ENCODE results near the gene SALL3.
"Not testable (repeated sequence)": the region's sequence is repeated elsewhere in the genome, so short reads cannot be mapped to it uniquely, and the experiment has no call there.

The SALL3 gene

DNA sequence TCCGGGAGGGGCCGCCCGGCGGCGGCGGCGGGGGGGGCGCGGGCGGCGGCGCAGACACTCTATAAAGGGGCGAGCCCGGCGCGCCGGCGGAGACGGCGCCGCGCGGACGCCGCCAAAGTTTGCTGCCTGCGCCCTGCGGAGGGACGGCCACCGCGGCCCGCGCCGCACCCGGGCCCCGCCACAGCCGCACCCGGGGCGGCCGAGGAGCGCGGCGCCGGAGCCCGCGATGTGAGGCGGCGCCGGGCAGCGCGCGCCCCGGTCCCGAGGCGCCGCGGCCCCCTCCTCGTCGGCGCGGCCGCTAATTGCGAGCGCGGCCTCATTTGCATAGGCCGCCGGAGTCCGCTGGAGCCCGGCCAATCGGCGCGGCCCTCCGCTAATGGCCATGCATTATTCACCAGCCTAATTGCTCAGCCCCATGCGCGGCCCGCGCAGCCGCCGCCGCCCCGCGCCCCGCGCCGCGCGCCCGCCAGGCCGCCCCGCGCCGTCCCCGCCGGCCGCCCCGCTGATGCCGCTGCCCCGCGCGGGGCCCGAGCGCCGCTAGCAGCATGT lies at the start of gene SALL3:
TSS of gene SALL3 (plus strand) at position 89 of the 549 bp plus-strand sequence. CDS start at position 546, 457 bp downstream.
- DNase-seq (ENCODE audit: low spot score), result peak; percentile 78

DNA sequence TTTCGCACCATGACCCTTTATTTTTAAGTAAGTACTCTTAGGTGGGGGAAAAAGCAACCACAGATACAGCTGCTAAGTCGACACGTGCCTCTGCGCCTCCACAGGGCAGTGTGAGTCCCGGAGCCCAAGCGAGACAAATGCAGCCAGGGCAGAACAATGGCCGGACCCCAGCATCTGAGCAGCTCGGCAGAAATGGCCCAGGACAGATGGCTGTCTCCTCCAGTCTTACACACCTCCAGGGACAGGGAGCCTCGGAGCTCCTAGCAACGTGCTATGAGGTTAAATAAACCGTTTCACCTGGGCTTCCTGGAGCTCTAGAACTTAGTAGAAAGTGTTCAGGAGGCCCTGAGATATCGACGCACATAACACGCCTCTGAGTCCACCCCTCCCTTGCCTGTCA lies 47.3 kb upstream of the SALL3 start:
- DNase-seq (ENCODE audit: low spot score), result no peak

DNA sequence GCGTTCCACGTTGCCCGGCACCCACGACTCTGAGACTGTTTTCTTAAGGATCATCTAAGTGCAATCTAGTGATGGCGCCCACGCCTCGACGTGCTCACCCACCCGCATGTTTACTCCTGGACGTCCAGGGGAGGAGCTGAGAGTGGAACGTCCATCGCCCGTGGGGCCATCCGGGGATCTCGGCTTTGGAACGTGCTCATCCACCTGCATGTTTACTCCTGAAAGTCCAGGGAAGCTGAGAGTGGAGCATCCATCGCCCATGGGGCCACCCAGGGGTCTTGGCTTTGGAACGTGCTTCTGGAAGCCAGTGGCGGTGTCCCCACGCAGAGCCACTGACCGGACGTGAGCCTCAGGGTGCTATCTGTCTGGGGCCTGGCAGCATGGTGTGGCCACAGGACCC lies 45.6 kb upstream of the SALL3 start:
- no peak for DNase-seq (ENCODE audit: low spot score)

DNA sequence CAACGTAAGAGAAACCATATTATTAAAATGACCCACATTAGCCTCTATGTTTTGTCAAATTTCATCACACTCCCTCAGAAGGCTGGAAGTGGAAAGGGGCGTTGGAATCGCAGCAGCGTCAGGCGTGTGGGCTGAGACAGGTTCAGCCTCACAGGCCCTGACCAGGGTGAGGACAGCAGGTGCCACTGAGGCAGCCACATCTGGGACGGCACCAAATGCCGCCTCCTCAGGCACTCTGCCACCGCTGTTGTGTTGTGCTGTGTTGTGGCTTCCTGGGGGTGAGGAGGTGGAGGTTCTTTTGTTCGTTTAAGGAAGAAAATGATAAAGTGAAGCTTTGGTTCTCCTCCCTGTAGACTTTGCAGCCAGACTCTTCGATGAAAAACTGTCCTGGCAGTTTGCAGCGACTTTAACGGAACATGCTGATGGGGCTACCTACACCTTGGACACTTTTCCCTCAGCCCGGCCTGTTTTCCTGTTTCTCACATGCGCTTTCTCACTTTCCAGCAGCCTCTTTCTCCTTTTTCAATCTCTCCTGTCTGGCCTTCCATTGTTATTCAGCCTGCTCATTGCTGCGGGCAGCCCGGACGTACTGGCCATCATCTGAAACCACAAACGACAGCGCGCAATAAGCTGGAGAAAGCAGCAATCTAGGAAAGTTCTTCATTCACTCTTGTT lies 44.9 kb upstream of the SALL3 start:
- DNase-seq (ENCODE audit: low spot score), result no peak

DNA sequence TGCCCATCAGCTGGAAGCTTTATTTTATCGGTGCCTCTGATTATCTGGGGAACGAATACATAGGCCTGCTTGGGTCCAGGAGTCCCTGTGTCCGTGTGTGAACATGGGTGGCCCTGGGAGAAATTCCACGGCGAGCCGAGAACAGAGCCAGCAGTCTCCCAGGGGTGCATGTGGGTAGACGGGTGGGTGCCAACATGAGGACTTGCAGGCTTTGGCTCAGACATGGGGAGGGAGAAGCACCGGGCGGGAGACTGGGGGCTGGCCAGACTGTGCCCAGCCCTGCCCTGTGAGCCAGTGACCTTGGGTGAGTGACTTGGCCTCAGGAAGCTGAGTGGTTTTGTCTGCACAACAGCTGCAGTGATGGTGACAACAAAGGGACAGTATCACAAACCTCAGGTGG lies 44.2 kb upstream of the SALL3 start:
- DNase-seq (ENCODE audit: low spot score), result no peak

DNA sequence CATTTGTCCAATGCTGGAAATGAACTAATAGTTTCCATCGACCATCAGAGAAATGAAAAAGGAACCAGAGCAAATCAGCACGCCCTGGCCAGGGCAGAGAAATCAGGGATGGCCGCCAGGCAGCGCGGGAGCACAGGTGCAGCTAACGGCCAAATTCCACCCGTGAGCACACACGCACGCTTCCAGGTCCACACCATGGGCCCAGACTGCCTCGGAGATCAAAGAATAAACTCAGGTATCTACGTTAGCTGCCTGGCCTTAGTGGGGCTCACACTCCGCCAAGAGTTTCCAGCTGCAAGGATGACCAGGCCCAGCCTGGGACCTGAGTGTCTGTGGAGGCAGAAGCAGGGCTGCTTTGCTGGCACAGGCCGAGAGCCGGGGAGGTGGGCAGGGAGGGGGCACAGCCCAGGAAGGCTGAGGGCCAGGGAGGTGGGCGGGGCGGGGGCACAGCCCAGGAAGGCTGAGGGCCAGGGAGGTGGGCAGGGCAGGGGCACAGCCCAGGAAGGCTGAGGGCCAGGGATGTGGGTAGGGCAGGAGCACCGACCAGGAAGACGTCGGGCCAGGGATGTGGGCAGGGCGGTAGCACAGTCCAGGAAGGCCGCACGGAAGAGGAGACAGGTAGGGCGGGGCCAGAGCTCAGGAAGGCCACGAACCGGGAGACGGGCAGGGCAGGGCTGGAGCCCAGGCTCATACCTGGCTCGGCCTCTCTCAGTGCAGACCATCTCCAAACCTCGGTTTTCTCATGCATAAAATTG lies 43.2 kb upstream of the SALL3 start:
- DNase-seq (ENCODE audit: low spot score), result no peak

DNA sequence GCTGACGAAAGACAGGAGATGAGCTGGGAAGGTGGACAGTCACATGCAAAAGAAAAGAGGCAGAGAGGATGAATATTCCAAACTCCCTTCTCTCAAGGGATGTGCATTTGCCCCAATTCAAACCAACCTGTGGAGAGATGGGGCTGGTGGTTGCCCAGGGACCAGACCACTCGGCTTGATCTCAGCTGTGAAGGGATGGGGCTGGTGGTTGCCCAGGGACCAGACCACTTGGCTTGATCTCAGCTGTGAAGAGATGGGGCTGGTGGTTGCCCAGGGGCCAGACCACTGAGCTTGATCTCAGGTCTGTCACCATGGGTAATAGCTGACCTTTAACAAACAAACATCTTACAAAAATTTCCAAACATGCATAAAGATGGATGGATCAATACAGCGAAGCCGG lies 42.5 kb upstream of the SALL3 start:
- no peak for DNase-seq (ENCODE audit: low spot score)

DNA sequence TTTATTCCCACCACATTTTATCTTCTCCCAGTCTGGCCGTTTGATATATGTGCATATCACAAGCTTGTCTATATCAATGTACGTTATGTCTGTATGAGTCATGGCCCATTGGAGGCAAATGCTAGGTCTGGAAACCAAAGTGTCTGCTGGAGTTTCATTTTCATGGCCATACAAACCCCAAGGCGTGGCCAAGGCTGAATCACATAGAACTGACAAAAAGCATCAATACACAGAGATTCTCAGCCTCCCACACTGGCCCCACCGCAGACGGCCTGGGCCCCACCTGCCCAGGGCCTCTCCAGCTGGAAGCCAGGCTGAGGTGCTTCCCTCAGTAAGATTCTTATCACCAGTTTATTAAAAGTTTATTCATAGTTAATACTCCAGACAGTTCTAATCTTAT lies 40.5 kb upstream of the SALL3 start:
- no peak for DNase-seq (ENCODE audit: low spot score)

DNA sequence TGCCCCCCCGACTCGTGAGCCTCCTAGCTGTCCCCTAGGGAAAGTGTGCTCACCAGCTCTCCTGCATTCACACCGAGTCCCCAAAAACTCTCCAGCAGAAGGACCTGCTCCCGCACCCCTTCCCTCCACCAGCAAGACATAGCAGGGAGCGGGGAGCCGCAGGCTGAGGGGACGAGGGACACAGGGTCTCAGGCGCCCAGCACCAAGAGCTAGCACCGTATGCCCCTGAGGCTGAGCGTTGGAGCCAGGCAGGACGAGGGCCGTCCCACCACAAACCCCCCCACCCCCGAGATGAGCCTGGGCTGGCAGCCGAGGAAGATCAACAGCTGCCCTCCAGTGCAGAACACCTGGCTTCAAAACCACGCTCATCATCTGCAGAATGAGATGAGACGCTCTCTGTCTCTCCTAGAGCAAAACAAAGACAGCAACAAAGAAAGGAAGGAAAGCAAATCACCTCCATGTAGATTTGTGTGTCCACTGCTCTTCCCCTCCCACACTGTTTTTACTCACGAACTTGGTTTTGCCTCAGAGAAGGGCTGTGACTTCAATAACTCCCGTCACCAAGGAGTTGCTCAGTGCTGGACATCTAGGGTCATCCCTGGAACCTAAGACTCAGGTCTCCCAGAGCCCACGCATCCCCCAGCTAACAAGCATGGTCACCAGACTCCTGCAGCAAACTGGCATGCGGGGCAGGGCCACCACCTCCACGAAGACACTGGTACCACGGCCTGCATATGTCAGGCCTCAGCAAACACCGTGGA lies 39.7 kb upstream of the SALL3 start:
- DNase-seq (ENCODE audit: low spot score), result no peak

DNA sequence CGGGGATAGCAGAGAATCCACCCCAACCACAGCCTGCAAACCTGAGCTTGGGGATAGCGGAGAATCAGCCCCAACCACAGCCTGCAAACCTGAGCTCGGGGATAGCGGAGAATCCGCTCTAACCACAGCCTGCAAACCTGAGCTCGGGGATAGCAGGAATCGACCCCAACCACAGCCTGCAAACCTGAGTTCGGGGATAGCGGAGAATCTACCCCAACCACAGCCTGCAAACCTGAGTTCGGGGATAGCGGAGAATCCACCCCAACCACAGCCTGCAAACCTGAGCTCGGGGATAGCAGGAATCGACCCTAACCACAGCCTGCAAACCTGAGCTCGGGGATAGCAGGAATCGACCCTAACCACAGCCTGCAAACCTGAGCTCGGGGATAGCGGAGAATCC lies 37.4 kb upstream of the SALL3 start:
- not testable (repeated sequence) for DNase-seq (ENCODE audit: low spot score)

DNA sequence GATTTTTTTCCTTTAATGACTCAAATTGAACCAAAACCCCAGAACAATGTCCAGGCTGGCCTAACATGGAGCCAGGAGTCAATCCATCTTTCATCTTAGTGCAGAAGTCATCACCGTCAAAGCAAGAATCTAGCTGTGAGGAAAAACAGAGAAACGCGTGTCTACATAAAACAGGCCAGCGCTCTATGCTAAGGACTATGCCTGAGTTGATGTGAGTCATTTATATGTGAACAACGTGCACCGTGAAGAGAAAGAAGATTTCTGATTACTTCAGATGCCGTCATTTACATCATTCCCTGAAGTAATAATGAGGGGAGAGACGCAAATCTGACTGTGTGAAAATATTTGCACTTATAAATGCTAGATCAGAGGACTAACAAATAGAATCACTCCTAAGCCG lies 34.0 kb upstream of the SALL3 start:
- DNase-seq (ENCODE audit: low spot score), result no peak

DNA sequence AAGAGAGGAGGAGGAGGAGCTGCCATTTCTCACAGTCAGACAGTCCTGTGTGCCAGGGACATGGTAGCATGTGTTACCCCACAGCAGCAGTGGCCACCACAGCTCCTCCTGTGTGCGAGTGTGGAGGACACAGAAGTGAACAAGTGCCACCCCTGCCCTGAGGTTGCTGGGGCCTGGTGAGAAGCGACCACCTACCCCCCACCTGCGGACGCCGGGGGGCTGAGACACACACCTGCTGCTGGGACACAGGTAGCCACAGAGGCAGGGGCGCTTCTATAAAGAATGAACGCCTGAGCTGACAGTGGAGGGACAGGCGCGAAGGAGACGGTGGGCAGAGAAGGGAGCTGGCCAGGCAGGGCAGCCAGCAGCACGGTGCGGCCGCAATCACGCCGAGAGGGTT lies 32.3 kb upstream of the SALL3 start:
- DNase-seq (ENCODE audit: low spot score), result no peak

DNA sequence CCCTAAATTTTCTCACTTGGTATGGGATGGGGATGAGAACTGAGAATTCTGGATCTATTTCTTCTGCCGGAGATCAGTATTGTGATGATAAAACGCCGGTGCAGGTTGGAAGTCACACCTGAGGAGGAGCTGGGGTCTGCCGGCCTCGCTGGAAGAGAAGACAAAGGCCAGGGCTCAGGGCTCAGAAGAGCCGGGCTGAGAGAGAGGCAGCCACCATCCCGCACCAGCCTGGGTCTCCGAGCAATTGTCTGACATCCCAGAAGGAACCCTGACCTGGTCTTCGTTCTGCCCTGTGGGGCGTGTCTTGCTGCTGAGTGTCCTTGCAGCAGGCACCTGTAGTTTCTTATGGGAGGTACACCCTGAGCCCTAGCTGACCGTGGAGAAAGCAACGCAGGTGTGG lies 31.4 kb upstream of the SALL3 start:
- no peak for DNase-seq (ENCODE audit: low spot score)

DNA sequence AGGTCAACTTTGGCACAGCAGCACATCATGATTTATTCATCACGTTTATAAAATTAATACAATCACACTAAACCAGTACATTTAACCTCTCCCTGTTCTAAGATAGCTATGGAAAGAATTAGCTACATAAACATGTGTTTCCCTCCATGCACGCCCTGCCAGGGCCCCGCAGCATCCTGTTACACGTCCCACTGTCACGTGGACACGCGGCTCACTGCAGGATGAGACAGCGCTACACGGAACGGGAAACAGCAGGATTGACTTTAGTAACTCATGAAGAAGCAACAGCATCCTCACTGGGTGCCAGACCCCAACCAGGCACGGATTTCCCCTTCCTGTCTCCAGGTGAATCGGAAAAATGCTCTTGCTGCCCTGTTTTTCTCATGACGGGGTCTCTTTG lies 30.9 kb upstream of the SALL3 start:
- DNase-seq (ENCODE audit: low spot score), result no peak

DNA sequence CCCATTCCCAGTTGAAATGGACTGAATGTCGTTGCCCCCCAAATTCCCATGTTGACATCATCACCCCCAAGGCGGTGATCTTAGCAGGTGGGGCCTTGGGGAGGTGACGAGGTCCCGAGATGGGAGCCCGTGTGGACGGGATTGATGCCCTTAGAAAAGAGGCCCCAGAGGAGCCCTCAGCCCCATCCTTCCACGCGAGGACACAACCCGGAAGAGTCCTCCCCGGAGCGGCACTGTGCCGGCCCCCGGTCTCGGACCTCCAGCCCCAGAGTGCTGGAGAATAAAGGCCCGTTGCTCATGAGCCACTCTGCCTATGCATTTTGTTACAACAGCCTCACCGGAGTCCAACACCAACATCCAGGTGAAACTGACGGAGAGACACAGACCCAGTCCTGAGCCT lies 30.4 kb upstream of the SALL3 start:
- DNase-seq (ENCODE audit: low spot score), result no peak

DNA sequence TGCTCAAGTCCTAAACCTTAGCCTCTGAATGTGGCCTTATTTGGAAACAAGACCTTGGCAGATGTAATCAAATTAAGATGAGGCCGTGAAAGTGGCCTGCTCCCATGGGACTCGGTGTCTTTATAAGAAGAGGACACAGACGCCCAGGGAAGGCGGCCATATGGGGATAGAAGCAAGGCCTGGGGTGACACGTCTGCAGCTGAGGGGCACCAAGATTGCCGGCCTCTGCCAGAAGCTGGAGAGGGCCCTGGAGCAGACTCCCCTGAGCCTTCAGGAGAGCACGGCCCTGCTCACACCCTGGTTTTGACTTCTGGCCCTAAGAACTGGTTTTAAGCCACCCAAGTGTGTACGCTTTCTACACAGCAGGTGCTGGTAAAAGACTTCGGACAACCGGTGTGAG lies 29.2 kb upstream of the SALL3 start:
- DNase-seq (ENCODE audit: low spot score), result no peak

DNA sequence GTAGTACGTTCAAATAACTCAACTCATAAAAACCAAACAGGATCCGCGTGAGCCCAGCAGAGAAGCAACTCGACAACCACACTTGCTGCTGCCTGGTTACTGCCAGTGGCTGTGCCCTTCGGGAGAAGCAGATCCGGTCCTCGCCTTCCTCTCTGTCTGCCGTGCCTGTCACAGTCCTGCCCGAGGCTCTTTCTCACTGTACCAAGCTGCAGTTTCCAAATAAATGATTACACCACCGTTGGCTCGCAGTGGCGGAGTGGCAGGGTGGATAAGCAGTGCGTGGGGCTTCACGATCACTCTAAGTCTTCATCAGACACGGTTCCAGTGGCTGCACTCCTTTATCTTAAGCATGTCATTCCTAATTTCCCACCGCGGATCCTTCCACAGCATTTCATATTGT lies 26.1 kb upstream of the SALL3 start:
- DNase-seq (ENCODE audit: low spot score), result no peak

DNA sequence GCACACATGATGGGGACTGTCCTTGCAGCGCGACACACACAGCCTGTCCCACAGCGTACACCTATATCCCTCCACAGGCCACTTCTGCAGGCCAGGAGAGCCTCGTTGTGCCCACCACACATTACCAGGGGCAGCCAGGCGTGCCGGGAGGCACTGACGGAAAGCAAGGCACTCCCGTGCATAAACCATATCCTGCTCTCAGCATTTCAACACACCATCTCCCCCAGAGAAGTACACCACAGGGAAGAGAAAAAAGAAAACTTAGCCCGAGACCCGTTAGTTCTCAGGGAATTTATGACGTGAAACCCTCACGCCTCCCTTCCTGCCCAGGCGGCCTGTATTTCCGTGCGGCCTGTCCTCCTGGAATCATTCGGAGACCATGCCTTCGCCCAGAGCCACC lies 24.6 kb upstream of the SALL3 start:
- no peak for DNase-seq (ENCODE audit: low spot score)

DNA sequence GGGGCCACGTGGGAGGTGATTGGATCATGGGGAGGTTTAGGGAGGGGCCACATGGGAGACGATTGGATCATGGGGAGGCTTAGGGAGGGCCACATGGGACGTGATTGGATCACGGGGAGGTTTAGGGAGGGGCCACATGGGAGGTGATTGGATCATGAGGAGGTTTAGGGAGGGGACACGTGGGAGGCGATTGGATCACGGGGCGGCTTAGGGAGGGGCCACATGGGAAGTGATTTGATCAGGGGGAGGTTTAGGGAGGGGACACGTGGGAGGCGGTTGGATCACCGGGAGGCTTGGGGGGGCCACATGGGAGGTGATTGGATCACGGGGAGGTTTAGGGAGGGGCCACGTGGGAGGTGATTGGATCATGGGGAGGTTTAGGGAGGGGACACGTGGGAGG lies 22.5 kb upstream of the SALL3 start:
- no peak for DNase-seq (ENCODE audit: low spot score)

DNA sequence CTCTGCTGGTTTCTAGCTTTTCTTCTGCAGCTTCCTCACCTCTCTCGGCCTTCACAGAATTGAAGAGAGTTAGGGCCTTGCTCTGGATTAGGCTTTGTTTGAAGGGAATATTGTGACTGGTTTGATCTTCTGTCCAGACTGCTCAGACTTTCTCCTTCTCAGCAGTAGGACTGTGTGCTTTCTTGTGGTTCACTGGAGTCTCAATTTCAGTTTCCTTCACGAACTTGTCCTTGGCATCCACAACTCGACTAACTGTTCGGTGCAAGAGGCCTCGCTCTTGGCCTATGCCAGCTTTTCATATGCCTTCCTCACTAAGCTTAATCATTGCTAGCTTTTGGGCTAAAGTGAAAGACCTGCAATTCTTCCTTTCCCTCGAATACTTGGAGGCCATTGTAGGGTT lies 18.9 kb upstream of the SALL3 start:
- DNase-seq (ENCODE audit: low spot score), result no peak

DNA sequence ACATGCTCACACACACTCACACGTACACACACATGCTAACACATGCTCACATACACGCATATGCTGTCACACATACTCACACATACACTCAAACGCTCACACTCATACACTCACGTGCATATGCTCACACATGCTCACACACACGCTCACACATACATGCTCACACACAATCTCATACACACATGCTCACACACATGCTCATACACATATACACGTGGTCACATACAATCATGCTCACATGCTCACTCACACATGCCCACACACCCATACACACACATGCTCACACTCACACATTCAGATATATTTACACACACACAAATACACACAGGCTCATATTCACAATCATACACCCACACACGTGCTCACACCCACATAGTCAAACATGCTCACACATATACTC lies 17.5 kb upstream of the SALL3 start:
- DNase-seq (ENCODE audit: low spot score), result no peak

DNA sequence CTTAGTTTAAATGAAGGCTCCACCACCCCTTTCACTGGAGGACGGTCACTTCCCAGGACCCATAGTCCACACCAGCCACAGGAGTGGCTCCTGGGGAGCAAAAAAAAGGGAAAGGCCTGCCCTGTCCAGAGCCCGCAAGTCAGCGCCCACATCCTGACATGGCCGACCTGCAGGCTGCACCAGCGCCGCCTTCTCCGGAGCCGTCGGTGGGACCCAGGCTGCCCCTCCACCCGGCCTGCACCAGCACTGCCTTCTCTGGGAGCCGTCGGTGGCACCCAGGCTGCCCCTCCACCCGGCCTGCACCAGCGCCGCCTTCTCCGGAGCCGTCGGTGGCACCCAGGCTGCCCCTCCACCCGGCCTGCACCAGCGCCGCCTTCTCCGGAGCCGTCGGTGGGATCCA lies 14.9 kb upstream of the SALL3 start:
- DNase-seq (ENCODE audit: low spot score), result not testable (repeated sequence)

DNA sequence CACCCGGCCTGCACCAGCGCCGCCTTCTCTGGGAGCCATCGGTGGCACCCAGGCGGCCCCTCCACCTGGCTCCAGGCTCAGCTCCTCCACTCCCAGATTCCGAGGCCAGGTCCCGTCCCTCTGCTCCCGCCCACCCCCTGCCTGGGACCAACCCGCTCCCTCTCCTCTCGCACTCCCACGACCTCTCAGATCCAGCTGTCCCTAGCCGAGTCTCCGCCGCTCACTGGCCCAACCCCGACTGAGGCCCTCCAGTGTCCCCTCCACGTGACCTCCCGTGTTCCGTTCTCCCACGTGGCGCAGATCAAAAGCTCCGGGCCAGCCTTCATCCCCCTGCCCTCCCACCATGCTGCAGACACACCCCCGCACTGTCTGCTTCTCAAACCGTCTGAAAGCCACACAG lies 14.4 kb upstream of the SALL3 start:
- DNase-seq (ENCODE audit: low spot score), result no peak

Data from D341Med (cell line).